ENCODE results near the gene ADAM22.

GRCh38 chr7:88040694-88041093 is 106.6 kb downstream of the ADAM22 start:
- TF ChIP-seq, protein P1, sequence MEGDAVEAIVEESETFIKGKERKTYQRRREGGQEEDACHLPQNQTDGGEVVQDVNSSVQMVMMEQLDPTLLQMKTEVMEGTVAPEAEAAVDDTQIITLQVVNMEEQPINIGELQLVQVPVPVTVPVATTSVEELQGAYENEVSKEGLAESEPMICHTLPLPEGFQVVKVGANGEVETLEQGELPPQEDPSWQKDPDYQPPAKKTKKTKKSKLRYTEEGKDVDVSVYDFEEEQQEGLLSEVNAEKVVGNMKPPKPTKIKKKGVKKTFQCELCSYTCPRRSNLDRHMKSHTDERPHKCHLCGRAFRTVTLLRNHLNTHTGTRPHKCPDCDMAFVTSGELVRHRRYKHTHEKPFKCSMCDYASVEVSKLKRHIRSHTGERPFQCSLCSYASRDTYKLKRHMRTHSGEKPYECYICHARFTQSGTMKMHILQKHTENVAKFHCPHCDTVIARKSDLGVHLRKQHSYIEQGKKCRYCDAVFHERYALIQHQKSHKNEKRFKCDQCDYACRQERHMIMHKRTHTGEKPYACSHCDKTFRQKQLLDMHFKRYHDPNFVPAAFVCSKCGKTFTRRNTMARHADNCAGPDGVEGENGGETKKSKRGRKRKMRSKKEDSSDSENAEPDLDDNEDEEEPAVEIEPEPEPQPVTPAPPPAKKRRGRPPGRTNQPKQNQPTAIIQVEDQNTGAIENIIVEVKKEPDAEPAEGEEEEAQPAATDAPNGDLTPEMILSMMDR (IDR thresholded peaks at IDR 0.05): no peak
- TF ChIP-seq, protein P2, sequence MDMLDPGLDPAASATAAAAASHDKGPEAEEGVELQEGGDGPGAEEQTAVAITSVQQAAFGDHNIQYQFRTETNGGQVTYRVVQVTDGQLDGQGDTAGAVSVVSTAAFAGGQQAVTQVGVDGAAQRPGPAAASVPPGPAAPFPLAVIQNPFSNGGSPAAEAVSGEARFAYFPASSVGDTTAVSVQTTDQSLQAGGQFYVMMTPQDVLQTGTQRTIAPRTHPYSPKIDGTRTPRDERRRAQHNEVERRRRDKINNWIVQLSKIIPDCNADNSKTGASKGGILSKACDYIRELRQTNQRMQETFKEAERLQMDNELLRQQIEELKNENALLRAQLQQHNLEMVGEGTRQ (IDR thresholded peaks at IDR 0.05): no peak
- TF ChIP-seq JUNB (IDR thresholded peaks at IDR 0.05): no peak
- TF ChIP-seq POLR2A (IDR thresholded peaks at IDR 0.05; ENCODE audit: low read length): no peak

Measured in A549 (cell line).